GM19043 (cell line): ENCODE data around the gene SEC16A.
"Not testable (repeated sequence)": the region's sequence is repeated elsewhere in the genome, so short reads cannot be mapped to it uniquely, and the experiment has no call there.

Source experiments
- ATAC-seq: cut with Tn5 transposase; IDR thresholded peaks from one replicate; pipeline ENCODE4 v1.9.1; 2021; ENCODE audit warnings: low read depth; ENCODE audit not compliant: unreplicated experiment

SEC16A gene

DNA sequence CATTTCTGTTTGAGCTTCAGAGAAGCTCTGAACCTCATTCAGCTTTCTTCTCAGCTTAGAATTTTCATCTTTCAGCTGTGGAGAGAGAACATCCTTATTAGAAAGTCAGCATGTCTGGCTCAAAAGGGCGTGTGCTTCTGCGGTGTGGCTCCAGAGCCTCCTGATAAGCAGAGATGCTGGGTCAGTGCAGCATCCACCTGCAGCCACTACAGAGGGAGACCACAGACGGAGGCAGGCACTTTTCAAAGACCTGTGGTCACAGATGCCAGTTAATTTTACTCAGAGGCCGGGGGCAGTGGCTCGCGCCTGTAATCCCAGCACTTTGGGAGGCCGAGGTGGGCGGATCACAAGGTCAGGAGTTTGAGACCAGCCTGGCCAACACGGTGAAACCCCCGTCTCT is 76.9 kb downstream of the SEC16A start:
- ATAC-seq: not testable (repeated sequence)

DNA sequence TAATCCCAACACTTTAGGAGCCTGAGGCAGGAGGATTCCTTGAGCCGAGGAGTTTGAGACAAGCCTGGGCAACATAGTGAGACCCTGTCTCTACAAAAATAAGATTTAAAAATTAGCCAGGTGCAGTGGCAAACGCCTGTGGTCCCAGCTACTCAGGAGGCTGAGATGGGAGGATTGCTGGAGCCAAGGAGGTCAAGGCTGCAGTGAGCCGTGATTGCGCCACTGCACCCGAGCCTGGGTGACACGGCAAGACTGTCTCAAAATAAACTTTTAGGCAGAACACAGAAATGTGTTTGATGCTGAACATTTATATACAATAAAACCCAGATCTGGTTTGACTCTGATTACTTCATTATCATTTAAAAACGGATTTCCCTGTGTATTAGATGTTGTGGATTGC is 77.4 kb downstream of the SEC16A start:
- no peak for ATAC-seq

GRCh38 chr9:136404801-136405136 is 78.1 kb downstream of the SEC16A start:
- no peak for ATAC-seq

GRCh38 chr9:136403915-136404800 is 78.7 kb downstream of the SEC16A start:
- ATAC-seq: no peak

GRCh38 chr9:136403538-136403914 is 79.3 kb downstream of the SEC16A start:
- ATAC-seq: no peak

DNA sequence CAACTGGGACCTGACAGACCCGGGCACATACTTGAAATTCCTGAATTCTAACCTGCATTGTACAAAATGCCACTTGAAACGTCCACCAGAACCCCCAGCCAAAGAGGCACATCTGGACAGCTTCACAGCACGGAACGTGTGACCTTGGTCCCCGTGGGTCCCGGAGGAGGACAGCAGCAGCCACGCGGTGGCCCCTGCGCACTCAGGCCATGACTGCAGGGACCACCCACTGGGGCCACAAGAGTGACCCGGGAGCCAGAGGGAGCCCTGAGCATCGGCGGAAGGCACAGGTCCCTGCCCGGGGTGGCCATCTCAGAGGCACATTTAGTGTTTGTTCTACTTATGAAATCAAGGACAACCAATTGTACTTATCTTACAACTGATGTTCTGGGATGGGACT is 80.8 kb downstream of the SEC16A start:
- ATAC-seq: no peak

- ATAC-seq: no peak
Measured at GRCh38 chr9:136401173-136401922, 81.5 kb downstream of the SEC16A start.

DNA sequence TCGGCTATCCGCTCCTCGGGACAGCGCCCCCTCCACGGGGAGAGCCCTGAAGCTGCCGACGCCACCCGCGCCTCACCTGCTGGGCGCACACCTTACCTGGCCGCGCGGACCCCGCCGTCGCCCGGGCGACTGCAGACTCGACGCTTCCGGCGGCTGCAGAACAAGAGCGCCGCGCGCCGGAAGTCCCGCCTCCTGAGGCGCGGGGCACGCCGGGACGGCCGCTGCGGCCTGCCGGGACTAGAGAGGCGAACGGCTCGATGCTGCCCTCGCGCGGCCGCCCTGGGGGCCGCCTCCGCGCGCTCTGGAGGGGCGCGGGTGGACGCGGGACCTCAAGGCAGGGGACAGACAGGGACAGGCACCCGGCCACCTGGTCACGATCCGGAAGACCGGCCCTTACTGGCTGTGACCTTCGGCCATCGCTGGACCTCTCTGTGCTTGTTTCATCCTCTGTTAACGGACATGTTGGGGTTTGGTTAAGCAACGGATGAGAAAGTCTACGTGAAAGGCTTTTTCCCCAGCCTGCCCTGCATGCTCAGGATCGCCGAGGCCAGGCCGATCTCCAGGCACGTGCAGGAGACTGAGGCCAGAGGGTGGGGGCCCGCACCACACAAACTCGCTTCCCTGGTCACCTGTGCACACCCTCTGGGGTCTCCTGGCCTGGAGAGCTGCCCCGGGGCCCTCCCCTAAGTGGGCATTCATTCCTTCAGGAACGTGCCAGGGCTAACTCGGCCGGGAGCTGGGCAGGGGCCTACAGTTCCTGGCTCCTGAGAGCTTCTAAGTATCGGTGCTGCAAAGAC is 82.6 kb downstream of the SEC16A start, which contains the start of gene SNAPC4:
Gene SNAPC4, minus strand, starts transcription at position 133 of the 797 bp plus-strand sequence. CDS start 1,742 bp downstream, outside the sequence.
- ATAC-seq: peak; percentile 54

DNA sequence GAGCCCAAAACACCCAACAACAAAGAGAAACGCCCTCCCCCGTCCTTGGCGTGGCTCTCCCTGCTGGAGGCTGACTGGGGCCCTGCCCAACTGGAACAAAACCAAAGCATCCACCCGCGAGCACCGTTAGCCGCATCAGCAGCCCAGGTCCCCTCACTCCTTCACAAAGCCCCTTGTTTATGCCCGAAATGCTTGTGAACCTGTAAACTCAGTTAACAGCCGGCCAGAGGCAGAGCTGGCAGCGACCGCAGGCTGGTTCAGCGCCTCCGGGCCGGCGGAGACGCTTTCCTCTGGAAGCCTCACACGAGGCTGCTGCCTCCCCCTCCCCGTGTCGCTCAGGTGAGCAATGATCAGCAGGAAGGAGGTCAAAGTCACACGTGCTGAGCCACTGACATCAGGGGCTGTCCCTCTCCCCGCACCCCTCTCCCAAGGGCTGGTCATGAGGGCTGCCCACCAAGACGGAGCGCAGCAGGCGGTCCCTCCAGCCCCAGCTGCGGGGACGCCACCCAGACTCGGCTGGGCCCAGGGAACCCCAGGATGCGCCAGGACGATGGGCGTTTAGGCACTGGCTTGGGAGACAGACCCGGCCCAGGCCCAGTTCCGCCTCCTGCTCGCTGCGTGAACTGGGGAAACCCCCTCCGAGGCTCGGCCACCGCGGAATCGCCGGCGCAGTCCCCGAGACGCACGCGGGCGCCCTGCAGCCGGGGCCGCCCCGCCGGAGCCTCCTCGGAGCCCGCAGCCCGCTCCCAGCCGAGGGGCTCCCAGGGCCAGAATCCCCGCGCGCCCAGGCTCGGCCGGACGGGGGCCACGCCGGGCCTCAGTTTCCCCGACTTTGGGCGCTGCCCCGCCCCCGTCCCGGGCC is 83.4 kb downstream of the SEC16A start:
- ATAC-seq: no peak

DNA sequence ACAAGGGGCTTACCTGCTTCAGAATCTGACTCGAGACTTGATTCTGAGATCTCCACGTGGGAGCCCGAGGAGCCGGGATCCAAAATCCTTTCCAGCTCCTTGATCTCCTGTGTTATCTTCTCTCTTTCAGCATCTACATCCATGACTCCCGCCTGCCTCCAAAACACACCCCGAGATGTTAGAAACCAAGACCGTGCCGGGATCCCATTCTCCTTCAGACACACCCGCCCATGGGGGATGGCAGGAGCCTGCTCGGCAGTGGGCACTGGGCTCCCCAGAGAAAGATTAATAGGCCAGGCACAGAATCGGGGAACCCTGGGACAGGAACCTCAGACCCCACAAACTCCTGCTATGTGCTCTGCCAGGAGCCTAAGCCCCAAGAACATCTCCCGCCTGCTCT is 84.6 kb downstream of the SEC16A start:
- ATAC-seq: no peak

- no peak for ATAC-seq
Measured at GRCh38 chr9:136397643-136398042, 85.2 kb downstream of the SEC16A start.

GRCh38 chr9:136396219-136396515 is 86.7 kb downstream of the SEC16A start:
- no peak for ATAC-seq

DNA sequence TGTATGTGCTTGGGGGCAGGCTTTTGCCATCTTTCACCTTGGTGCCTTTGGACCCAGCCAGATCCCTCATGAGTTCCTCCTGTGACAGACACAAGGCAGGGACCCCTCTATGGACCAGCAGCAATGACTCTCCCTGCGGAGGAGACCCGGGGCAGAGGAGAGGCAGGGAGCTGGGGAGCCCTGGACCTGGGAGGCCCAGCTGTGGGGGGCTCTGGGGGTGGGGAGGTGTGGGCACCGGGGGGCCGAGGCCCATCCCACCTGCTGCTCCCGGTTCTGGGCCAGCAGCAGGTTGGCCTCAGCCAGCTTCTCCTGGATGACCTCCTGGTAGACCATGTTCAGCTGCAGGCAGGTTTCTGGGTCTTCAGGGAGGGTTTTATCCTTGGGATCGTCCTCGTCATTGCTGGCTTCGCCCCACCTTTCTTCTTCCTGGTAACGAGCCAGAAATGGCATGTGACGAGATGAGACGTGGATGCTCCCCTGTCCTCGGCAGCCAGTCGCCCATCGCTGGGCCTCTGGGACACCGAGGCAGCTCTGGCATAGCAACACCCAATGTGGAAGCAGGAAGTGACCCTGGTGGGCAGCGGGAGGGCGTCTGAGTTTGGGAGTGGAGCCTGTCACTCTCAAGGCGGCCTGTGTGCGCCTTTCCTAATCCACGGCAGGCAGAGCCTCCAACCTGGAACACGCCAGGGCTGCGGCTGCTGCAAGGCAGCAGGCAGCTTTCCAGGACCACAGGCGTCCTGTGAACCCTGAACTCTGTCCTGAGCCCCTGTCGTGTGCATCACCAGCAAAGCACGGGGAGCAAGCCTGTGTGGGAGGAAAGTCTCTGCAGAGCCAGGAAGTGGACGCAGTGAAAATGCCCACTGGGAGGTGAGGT is 87.3 kb downstream of the SEC16A start:
- no peak for ATAC-seq

- no peak for ATAC-seq
Measured at GRCh38 chr9:136395020-136395340, 87.9 kb downstream of the SEC16A start.

GRCh38 chr9:136394312-136395019 is 88.4 kb downstream of the SEC16A start:
- ATAC-seq: no peak

- ATAC-seq: no peak
Measured at GRCh38 chr9:136393531-136393930, 89.3 kb downstream of the SEC16A start.

- no peak for ATAC-seq
Measured at GRCh38 chr9:136392538-136393449, 90.0 kb downstream of the SEC16A start.
